ENCODE results near the gene OR51L1.

The OR51L1 gene

GRCh38 chr11:5042091-5042490 lies 47.4 kb downstream of the OR51L1 start:
- Histone ChIP-seq H4K91ac (ENCODE audit: low read depth, low read length, poor library complexity) (no peak overlapping the region), H3K4me2 (ENCODE audit: insufficient read depth, low read length, poor library complexity, severe bottlenecking) (no peak overlapping the region), H4K8ac (ENCODE audit: low read depth, low read length) (no peak overlapping the region), H2AK5ac (ENCODE audit: low read depth, low read length) (no peak overlapping the region), H2BK12ac (ENCODE audit: low read length) (no peak overlapping the region), H3K36me3 (replicated peaks in 1 of 2; ENCODE audit: control insufficient read depth in 2 of 2, insufficient read depth in 2 of 2, low read length in 2 of 2) (no peaks in the 10 kb centered on the region), H3K27me3 (ENCODE audit: control insufficient read depth in 3 of 3, insufficient read depth in 3 of 3, low read depth in 1 of 3, low read length in 3 of 3) (no peaks in the 10 kb centered on the region), H2BK15ac (ENCODE audit: low read length) (no peak overlapping the region), H3K27ac (replicated peaks; ENCODE audit: low read length) (no peak overlapping the region), H3K9ac (ENCODE audit: low read depth, low read length, poor library complexity) (no peak overlapping the region), H2BK5ac (ENCODE audit: low read length) (no peak overlapping the region), H3K4me1 (ENCODE audit: control insufficient read depth in 2 of 2, insufficient read depth in 1 of 2, low read depth in 1 of 2, low read length in 2 of 2) (no peaks in the 10 kb centered on the region), H3K23ac (ENCODE audit: low read depth, low read length, poor library complexity) (no peak overlapping the region), H3K9me3 (replicated peaks in 1 of 2; ENCODE audit: control insufficient read depth in 2 of 2, insufficient read depth in 1 of 2, low read depth in 1 of 2, low read length in 2 of 2) (no peaks in the 10 kb centered on the region), H3K79me1 (ENCODE audit: low read depth, low read length) (no peaks in the 10 kb centered on the region), H3K4ac (ENCODE audit: low read length) (no peak overlapping the region), H2BK120ac (ENCODE audit: low read depth, low read length) (no peak overlapping the region), H3K4me3 (ENCODE audit: low read length in 2 of 2) (no peak overlapping the region), H2AFZ (ENCODE audit: low read length) (no peak overlapping the region), H3K14ac (ENCODE audit: low read length) (no peak overlapping the region), H3K18ac (ENCODE audit: low read length) (no peak overlapping the region)
- no CpG with 5 or more reads among the region's 3 CpGs for WGBS, 2 donors (ENCODE audit: extremely low coverage in 2 of 2, insufficient read length in 2 of 2, insufficient replicate concordance in 1 of 2)
- DNase-seq (ENCODE audit: low spot score) = no peak

DNA sequence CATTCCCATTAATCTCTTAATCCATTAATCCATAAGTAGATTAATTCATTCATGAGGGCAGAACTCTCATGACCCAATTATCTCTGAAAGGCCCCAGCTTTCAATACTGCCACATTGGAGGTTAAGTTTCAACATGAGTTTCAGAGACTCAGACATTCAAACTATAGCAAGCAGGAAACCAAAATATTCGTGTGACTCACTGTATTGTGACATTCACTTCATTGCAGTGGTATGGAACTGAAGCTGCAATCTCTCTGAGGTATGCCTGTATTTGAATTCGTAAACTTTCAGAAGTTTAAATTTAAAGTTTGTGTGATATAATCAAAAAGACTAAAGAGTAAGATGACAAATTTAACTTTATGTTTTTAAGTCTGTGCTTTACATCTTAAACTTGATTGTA lies 48.7 kb downstream of the OR51L1 start:
- H3K27ac ChIP-seq (replicated peaks; ENCODE audit: low read length) = no peak overlapping the region
- H3K18ac ChIP-seq (ENCODE audit: low read length) = no peak overlapping the region
- H3K4me1 ChIP-seq (ENCODE audit: control insufficient read depth in 2 of 2, insufficient read depth in 1 of 2, low read depth in 1 of 2, low read length in 2 of 2) = no peaks in the 10 kb centered on the region
- no peak for DNase-seq (ENCODE audit: low spot score)
- H3K4me3 ChIP-seq (ENCODE audit: low read length in 2 of 2) = no peak overlapping the region
- H2BK120ac ChIP-seq (ENCODE audit: low read depth, low read length) = no peak overlapping the region
- H3K36me3 ChIP-seq (replicated peaks in 1 of 2; ENCODE audit: control insufficient read depth in 2 of 2, insufficient read depth in 2 of 2, low read length in 2 of 2) = no peaks in the 10 kb centered on the region
- no peak overlapping the region for H4K91ac ChIP-seq (ENCODE audit: low read depth, low read length, poor library complexity)
- H2AK5ac ChIP-seq (ENCODE audit: low read depth, low read length) = no peak overlapping the region
- H3K27me3 ChIP-seq (ENCODE audit: control insufficient read depth in 3 of 3, insufficient read depth in 3 of 3, low read depth in 1 of 3, low read length in 3 of 3) = no peaks in the 10 kb centered on the region
- no peaks in the 10 kb centered on the region for H3K9me3 ChIP-seq (replicated peaks in 1 of 2; ENCODE audit: control insufficient read depth in 2 of 2, insufficient read depth in 1 of 2, low read depth in 1 of 2, low read length in 2 of 2)
- H3K4me2 ChIP-seq (ENCODE audit: insufficient read depth, low read length, poor library complexity, severe bottlenecking) = no peak overlapping the region
- H4K8ac ChIP-seq (ENCODE audit: low read depth, low read length) = no peak overlapping the region
- H3K4ac ChIP-seq (ENCODE audit: low read length) = no peak overlapping the region
- WGBS, 2 donors (ENCODE audit: extremely low coverage in 2 of 2, insufficient read length in 2 of 2, insufficient replicate concordance in 1 of 2) = no CpG with 5 or more reads among the region's 2 CpGs
- no peak overlapping the region for H3K14ac ChIP-seq (ENCODE audit: low read length)
- no peak overlapping the region for H3K9ac ChIP-seq (ENCODE audit: low read depth, low read length, poor library complexity)
- H2AFZ ChIP-seq (ENCODE audit: low read length) = no peak overlapping the region
- no peaks in the 10 kb centered on the region for H3K79me1 ChIP-seq (ENCODE audit: low read depth, low read length)
- H2BK15ac ChIP-seq (ENCODE audit: low read length) = no peak overlapping the region
- H2BK12ac ChIP-seq (ENCODE audit: low read length) = no peak overlapping the region
- H2BK5ac ChIP-seq (ENCODE audit: low read length) = no peak overlapping the region
- no peak overlapping the region for H3K23ac ChIP-seq (ENCODE audit: low read depth, low read length, poor library complexity)

DNA sequence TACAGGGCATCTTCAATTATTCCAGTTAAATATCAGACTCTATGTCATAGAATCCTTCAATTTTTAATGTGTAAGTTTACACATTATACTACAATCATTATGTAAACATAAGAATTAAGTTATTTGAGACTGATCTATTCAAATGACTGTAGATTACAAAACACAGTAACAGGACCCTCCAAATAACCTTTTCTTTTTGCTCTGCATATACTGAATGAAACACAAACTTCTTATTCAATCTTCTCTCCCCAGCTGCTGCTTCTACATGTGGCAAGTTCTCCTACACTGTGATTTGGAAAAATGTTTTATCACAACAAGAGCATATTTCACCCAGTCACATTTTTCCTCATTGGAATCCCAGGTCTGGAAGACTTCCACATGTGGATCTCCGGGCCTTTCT lies 51.6 kb downstream of the OR51L1 start, which contains the start of gene OR52J3:
Gene OR52J3 (plus strand): TSS at position 301 of the 400 bp plus-strand sequence. CDS start 0 bp downstream, at position 301.
- DNase-seq (ENCODE audit: low spot score) = no peak
- Histone ChIP-seq H2AK5ac (ENCODE audit: low read depth, low read length) (no peak within 1 kb of the TSS), H3K4me1 (ENCODE audit: control insufficient read depth in 2 of 2, insufficient read depth in 1 of 2, low read depth in 1 of 2, low read length in 2 of 2) (no peaks in the 10 kb centered on the region), H3K14ac (ENCODE audit: low read length) (no peak within 1 kb of the TSS), H2BK5ac (ENCODE audit: low read length) (no peak within 1 kb of the TSS), H3K18ac (ENCODE audit: low read length) (no peak within 1 kb of the TSS), H2BK12ac (ENCODE audit: low read length) (no peak within 1 kb of the TSS), H2BK15ac (ENCODE audit: low read length) (no peak within 1 kb of the TSS), H3K9me3 (replicated peaks in 1 of 2; ENCODE audit: control insufficient read depth in 2 of 2, insufficient read depth in 1 of 2, low read depth in 1 of 2, low read length in 2 of 2) (no peaks in the 10 kb centered on the region), H3K4me3 (ENCODE audit: low read length in 2 of 2) (no peak within 1 kb of the TSS), H3K23ac (ENCODE audit: low read depth, low read length, poor library complexity) (no peak within 1 kb of the TSS), H4K8ac (ENCODE audit: low read depth, low read length) (no peak within 1 kb of the TSS), H3K36me3 (replicated peaks in 1 of 2; ENCODE audit: control insufficient read depth in 2 of 2, insufficient read depth in 2 of 2, low read length in 2 of 2) (no peaks in the 10 kb centered on the region), H2AFZ (ENCODE audit: low read length) (no peak within 1 kb of the TSS), H4K91ac (ENCODE audit: low read depth, low read length, poor library complexity) (no peak within 1 kb of the TSS), H3K9ac (ENCODE audit: low read depth, low read length, poor library complexity) (no peak within 1 kb of the TSS), H3K27me3 (ENCODE audit: control insufficient read depth in 3 of 3, insufficient read depth in 3 of 3, low read depth in 1 of 3, low read length in 3 of 3) (no peaks in the 10 kb centered on the region), H3K4me2 (ENCODE audit: insufficient read depth, low read length, poor library complexity, severe bottlenecking) (no peak within 1 kb of the TSS), H3K4ac (ENCODE audit: low read length) (no peak within 1 kb of the TSS), H3K27ac (replicated peaks; ENCODE audit: low read length) (no peak within 1 kb of the TSS), H3K79me1 (ENCODE audit: low read depth, low read length) (no peaks in the 10 kb centered on the region), H2BK120ac (ENCODE audit: low read depth, low read length) (no peak within 1 kb of the TSS)
- no CpG with 5 or more reads among the region's 1 CpG for WGBS, 2 donors (ENCODE audit: extremely low coverage in 2 of 2, insufficient read length in 2 of 2, insufficient replicate concordance in 1 of 2)

GRCh38 chr11:5046754-5047330 lies 52.2 kb downstream of the OR51L1 start:
- Histone ChIP-seq H3K27me3 (ENCODE audit: control insufficient read depth in 3 of 3, insufficient read depth in 3 of 3, low read depth in 1 of 3, low read length in 3 of 3) (no peaks in the 10 kb centered on the region), H3K36me3 (replicated peaks in 1 of 2; ENCODE audit: control insufficient read depth in 2 of 2, insufficient read depth in 2 of 2, low read length in 2 of 2) (no peaks in the 10 kb centered on the region), H3K4me3 (ENCODE audit: low read length in 2 of 2) (no peak overlapping the region), H3K4ac (ENCODE audit: low read length) (no peak overlapping the region), H2BK5ac (ENCODE audit: low read length) (no peak overlapping the region), H4K8ac (ENCODE audit: low read depth, low read length) (no peak overlapping the region), H2AFZ (ENCODE audit: low read length) (no peak overlapping the region), H3K4me1 (ENCODE audit: control insufficient read depth in 2 of 2, insufficient read depth in 1 of 2, low read depth in 1 of 2, low read length in 2 of 2) (no peaks in the 10 kb centered on the region), H2BK15ac (ENCODE audit: low read length) (no peak overlapping the region), H2BK12ac (ENCODE audit: low read length) (no peak overlapping the region), H3K9me3 (replicated peaks in 1 of 2; ENCODE audit: control insufficient read depth in 2 of 2, insufficient read depth in 1 of 2, low read depth in 1 of 2, low read length in 2 of 2) (no peaks in the 10 kb centered on the region), H3K18ac (ENCODE audit: low read length) (no peak overlapping the region), H3K23ac (ENCODE audit: low read depth, low read length, poor library complexity) (no peak overlapping the region), H3K79me1 (ENCODE audit: low read depth, low read length) (no peaks in the 10 kb centered on the region), H2BK120ac (ENCODE audit: low read depth, low read length) (no peak overlapping the region), H3K27ac (replicated peaks; ENCODE audit: low read length) (no peak overlapping the region), H3K14ac (ENCODE audit: low read length) (no peak overlapping the region), H2AK5ac (ENCODE audit: low read depth, low read length) (no peak overlapping the region), H3K4me2 (ENCODE audit: insufficient read depth, low read length, poor library complexity, severe bottlenecking) (no peak overlapping the region), H4K91ac (ENCODE audit: low read depth, low read length, poor library complexity) (no peak overlapping the region), H3K9ac (ENCODE audit: low read depth, low read length, poor library complexity) (no peak overlapping the region)
- WGBS, 2 donors (ENCODE audit: extremely low coverage in 2 of 2, insufficient read length in 2 of 2, insufficient replicate concordance in 1 of 2) = no CpG with 5 or more reads among the region's 15 CpGs
- no peak for DNase-seq (ENCODE audit: low spot score)
